Measurements from ENCODE around the gene IFRD1. TPM values are rescaled to one million over a fixed set of nuclear protein-coding genes. Genes with fewer than 3 reads are reported as not detected.

IFRD1 gene
- polyA plus RNA-seq, 1 of the 3 experiments (the other 2 are of a cell fraction) = 31.0 TPM

DNA sequence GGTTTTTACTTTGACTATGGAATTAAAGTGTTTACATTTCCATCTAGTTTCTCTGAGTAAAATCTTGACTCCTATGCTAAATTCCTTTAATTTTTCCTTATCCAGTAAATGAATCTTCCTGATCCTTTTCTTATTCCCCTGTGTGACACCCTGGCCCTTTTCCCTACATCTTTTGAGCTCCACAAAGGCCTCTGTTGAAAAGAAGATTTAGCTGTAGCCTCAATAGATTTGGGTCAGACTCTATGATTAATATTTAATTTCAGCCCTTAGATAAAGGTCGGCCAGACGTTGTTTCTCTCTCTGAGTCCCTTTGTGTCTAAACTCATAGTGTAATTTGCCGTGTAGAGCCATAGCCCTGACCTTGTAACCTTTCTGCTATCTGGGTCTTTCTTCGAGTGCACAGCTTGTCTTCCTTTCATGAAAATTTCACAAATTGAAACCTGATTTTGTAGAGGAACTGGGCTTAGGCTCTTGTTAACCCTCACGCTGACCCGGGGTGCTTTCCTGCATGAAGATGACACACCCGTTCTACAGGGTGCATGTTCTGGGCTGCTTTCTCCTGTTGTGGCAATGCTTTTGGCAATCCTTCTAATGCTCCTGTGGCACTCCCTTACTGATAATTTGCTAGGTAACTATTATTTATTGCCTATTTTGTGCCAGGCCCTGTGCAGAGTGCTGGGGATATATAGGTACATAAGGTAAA is 51.7 kb downstream of the IFRD1 start (continued):
- TF ChIP-seq, protein P1, sequence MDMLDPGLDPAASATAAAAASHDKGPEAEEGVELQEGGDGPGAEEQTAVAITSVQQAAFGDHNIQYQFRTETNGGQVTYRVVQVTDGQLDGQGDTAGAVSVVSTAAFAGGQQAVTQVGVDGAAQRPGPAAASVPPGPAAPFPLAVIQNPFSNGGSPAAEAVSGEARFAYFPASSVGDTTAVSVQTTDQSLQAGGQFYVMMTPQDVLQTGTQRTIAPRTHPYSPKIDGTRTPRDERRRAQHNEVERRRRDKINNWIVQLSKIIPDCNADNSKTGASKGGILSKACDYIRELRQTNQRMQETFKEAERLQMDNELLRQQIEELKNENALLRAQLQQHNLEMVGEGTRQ (IDR thresholded peaks at IDR 0.05; ENCODE audit: borderline replicate concordance, low read depth, low read length) = no peak
- TF ChIP-seq, protein P2, sequence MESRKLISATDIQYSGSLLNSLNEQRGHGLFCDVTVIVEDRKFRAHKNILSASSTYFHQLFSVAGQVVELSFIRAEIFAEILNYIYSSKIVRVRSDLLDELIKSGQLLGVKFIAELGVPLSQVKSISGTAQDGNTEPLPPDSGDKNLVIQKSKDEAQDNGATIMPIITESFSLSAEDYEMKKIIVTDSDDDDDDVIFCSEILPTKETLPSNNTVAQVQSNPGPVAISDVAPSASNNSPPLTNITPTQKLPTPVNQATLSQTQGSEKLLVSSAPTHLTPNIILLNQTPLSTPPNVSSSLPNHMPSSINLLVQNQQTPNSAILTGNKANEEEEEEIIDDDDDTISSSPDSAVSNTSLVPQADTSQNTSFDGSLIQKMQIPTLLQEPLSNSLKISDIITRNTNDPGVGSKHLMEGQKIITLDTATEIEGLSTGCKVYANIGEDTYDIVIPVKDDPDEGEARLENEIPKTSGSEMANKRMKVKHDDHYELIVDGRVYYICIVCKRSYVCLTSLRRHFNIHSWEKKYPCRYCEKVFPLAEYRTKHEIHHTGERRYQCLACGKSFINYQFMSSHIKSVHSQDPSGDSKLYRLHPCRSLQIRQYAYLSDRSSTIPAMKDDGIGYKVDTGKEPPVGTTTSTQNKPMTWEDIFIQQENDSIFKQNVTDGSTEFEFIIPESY (IDR thresholded peaks at IDR 0.05; ENCODE audit: borderline replicate concordance, low read depth) = no peak
- no peak for TF ChIP-seq CHD2 (IDR thresholded peaks at IDR 0.05; ENCODE audit: low read length, partially characterized antibody)
- no peak for TF ChIP-seq SIN3A (IDR thresholded peaks at IDR 0.05; ENCODE audit: borderline replicate concordance, low read depth, low read length)
- no peak for TF ChIP-seq RXRA (IDR thresholded peaks at IDR 0.05; ENCODE audit: borderline replicate concordance, low read depth)
- TF ChIP-seq PBX3 (IDR thresholded peaks at IDR 0.05) = no peak

DNA sequence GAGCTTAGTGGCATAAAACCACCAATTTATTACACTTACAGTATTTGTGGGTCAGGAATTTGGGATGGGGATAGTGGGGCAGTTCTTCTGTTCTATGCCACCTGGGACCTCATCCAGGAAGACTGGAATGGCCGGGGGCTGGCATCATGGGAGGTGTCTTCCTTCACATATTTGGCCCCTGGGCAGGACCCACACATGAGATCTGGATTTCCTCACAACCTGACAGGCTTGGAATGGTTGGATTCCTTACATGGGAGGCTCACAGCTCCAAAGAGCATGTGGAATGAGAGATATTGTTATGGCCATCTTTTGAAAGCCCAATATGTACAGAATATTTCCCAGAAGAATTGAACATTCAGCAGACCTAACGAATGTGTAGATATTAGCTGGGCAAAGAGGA is 52.4 kb downstream of the IFRD1 start:
- H3K36me3 ChIP-seq (replicated peaks in 1 of 2; ENCODE audit: control insufficient read depth in 1 of 2, insufficient read depth in 2 of 2, low read length in 1 of 2) = no peaks in the 10 kb centered on the region
- no peaks in the 10 kb centered on the region for H3K9me2 ChIP-seq
- ChIA-PET CTCF (interaction anchor here (1.0 to 1.1 kb wide), 4 partner anchors 18 to 761 kb away, joined by 3 to 4 read pairs (median 3); no protein-coding TSS in a partner anchor), POLR2A (no interaction called here)
- TF ChIP-seq TCF12 (IDR thresholded peaks at IDR 0.05) (peak; percentile 35; the same call in 1 of the 2 replicates), FOXM1 (IDR thresholded peaks at IDR 0.05; ENCODE audit: low read depth) (no peak), NFIC (IDR thresholded peaks at IDR 0.05; ENCODE audit: borderline replicate concordance) (no peak), PBX3 (IDR thresholded peaks at IDR 0.05) (0 out of 2 replicates have a peak, but pooled peaks have one; percentile 24)
- TF ChIP-seq, protein P2 (IDR thresholded peaks at IDR 0.05; ENCODE audit: borderline replicate concordance, low read depth) = no peak
- no peaks in the 10 kb centered on the region for H3K27me3 ChIP-seq (ENCODE audit: insufficient read depth)
- H4K20me1 ChIP-seq (ENCODE audit: insufficient read depth) = no peaks in the 10 kb centered on the region
- no peaks in the 10 kb centered on the region for H3K9me3 ChIP-seq
- no peak overlapping the region for H3K4me3 ChIP-seq (ENCODE audit: low read depth in 2 of 2, low read length in 1 of 2)
- H3K27ac ChIP-seq (ENCODE audit: low read depth in 2 of 2, low read length in 1 of 2) = no peak overlapping the region
- H2AFZ ChIP-seq (ENCODE audit: low read depth) = no peak overlapping the region
- no peaks in the 10 kb centered on the region for H3K4me1 ChIP-seq (ENCODE audit: control insufficient read depth in 1 of 2, insufficient read depth in 2 of 2, low read depth in 1 of 2, low read length in 1 of 2)
- DNase-seq = no peak
- 69% methylated on average over 2 of the region's 2 CpGs for WGBS (ENCODE audit: low lambda C conversion rate)
- no peak overlapping the region for H3K4me2 ChIP-seq
- no peaks in the 10 kb centered on the region for H3K79me2 ChIP-seq (ENCODE audit: insufficient read depth)
- H3F3A ChIP-seq (replicated peaks; ENCODE audit: insufficient read depth) = no peaks in the 10 kb centered on the region
- H3K9ac ChIP-seq = no peak overlapping the region
